Measurements from ENCODE around the gene KLHL41.

GRCh38 chr2:169472249-169472648, 37.3 kb upstream of the KLHL41 start:
- TF ChIP-seq CTCF (conservative IDR thresholded peaks at IDR 0.05; ENCODE audit: low read depth, low read length) (no peak), EZH2phosphoT487 (IDR thresholded peaks at IDR 0.05; ENCODE audit: borderline replicate concordance, low read length) (no peak)
